Stomach (tissue), 4 donors: ENCODE results near the gene LHFPL4.

Experiments used
- EP300 ChIP-seq: sonication (generic); formaldehyde crosslinking; IDR thresholded peaks from one replicate; pipeline ENCODE4 v1.6.1; 2017; ENCODE audit warnings: antibody characterized with exemption
- POLR2A ChIP-seq, 4 donors: fragments of 450-650 bp; IDR thresholded peaks; one replicate each; pipeline ENCODE4 v1.6.1; 2016; ENCODE audit warnings: antibody characterized with exemption in 4 of 4, control low read depth in 2 of 4, mild to moderate bottlenecking in 1 of 4, moderate library complexity in 1 of 4
- POLR2AphosphoS5 ChIP-seq, 3 donors: sonication (generic); formaldehyde crosslinking; IDR thresholded peaks; one replicate each; pipeline ENCODE4 v1.6.1; 2016; ENCODE audit warnings: antibody characterized with exemption in 3 of 3
- TF ChIP-seq, protein P1 (sequence below), 7 experiments: fragments of 450-650 bp in 4 of 7; fragments of 200-600 bp in 3 of 7; sonication (generic) in 3 of 7; IDR thresholded peaks; one replicate each; pipeline ENCODE4 v1.5.1; 2016 to 2019; ENCODE audit warnings: antibody characterized with exemption in 7 of 7, control low read depth in 2 of 7, mild to moderate bottlenecking in 1 of 7

DNA sequence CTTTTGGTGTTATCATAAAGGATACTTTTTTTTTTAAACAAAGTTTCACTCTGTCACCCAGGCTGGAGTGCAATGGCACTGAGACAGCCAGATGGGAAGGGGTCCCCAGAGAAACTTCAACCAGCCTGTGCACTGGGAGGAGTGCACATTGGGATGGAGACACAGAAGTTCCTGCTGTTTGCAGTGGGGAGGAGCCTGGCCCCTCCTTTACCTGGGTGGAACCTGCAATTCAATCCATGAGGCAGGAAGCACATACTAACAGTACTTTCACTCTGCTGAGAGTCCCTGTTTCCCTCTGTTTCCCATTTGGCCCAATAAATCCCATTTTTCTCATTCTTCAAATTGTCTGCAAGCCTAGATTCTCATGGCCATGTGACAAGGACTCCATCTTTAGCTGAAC, 42.3 kb upstream of the LHFPL4 start:
- TF ChIP-seq, protein P1, sequence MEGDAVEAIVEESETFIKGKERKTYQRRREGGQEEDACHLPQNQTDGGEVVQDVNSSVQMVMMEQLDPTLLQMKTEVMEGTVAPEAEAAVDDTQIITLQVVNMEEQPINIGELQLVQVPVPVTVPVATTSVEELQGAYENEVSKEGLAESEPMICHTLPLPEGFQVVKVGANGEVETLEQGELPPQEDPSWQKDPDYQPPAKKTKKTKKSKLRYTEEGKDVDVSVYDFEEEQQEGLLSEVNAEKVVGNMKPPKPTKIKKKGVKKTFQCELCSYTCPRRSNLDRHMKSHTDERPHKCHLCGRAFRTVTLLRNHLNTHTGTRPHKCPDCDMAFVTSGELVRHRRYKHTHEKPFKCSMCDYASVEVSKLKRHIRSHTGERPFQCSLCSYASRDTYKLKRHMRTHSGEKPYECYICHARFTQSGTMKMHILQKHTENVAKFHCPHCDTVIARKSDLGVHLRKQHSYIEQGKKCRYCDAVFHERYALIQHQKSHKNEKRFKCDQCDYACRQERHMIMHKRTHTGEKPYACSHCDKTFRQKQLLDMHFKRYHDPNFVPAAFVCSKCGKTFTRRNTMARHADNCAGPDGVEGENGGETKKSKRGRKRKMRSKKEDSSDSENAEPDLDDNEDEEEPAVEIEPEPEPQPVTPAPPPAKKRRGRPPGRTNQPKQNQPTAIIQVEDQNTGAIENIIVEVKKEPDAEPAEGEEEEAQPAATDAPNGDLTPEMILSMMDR (IDR thresholded peaks at IDR 0.05): no peak
- TF ChIP-seq EP300 (no peak), POLR2A (IDR thresholded peaks at IDR 0.05) (no peak), POLR2AphosphoS5 (IDR thresholded peaks at IDR 0.05) (no peak)
